ENCODE results near the gene CDH4.

Gene CDH4

DNA sequence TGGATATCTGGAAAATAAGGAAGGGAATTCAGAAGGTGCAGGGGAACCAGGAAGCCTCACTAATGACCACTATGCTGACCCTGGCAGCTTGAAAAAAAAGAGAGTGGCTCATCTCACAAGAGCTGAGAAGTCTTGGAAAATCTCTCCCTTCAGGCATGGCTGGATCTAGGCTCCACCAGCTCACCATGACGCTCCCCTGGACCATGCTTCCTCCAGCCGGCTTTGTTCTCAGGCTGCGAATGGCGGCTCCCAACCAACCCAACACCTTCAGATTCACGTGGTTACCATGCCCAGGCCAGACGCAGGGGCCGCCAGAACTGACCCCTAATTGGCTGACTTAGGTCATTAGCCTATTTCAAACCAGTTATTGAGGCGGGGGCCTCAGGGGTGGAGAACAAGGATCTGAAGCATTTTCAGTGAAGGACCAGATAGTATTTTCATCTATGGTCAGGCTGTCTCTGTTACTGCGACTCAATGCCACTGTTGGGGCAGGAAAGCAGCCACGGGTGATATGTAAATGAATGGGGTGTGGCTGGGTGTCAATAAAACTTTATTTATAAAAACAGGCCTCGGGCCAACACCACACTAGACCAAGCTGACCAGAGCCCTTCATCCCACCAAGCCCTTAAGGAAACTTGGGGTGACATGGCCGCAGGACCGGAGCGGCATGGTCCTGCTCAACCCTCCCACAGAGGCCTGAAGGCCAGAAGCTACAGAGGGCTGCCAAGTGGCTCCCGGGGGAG, 653.9 kb downstream of the CDH4 start:
- Histone ChIP-seq H3K18ac (ENCODE audit: low read length) (no peak overlapping the region), H2BK5ac (ENCODE audit: low read length) (no peak overlapping the region), H4K8ac (ENCODE audit: low read depth, low read length) (no peak overlapping the region), H2BK120ac (ENCODE audit: low read depth, low read length) (no peak overlapping the region), H3K4me1 (ENCODE audit: control insufficient read depth in 2 of 2, insufficient read depth in 1 of 2, low read depth in 1 of 2, low read length in 2 of 2) (peaks cover 0 to 15% of the 10 kb centered on the region in 2 donors), H3K36me3 (replicated peaks in 1 of 2; ENCODE audit: control insufficient read depth in 2 of 2, insufficient read depth in 2 of 2, low read length in 2 of 2) (peaks cover 4 to 5% of the 10 kb centered on the region in 2 donors), H3K4ac (ENCODE audit: low read length) (no peak overlapping the region), H3K23ac (ENCODE audit: low read depth, low read length, poor library complexity) (no peak overlapping the region), H3K9ac (ENCODE audit: low read depth, low read length, poor library complexity) (no peak overlapping the region), H2AFZ (ENCODE audit: low read length) (no peak overlapping the region), H3K79me1 (ENCODE audit: low read depth, low read length) (no peaks in the 10 kb centered on the region), H2BK15ac (ENCODE audit: low read length) (no peak overlapping the region), H3K4me3 (ENCODE audit: low read length in 2 of 2) (no peak overlapping the region), H3K27ac (replicated peaks; ENCODE audit: low read length) (no peak overlapping the region), H3K4me2 (ENCODE audit: insufficient read depth, low read length, poor library complexity, severe bottlenecking) (no peak overlapping the region), H3K14ac (ENCODE audit: low read length) (no peak overlapping the region), H2BK12ac (ENCODE audit: low read length) (no peak overlapping the region), H3K27me3 (ENCODE audit: control insufficient read depth in 3 of 3, insufficient read depth in 3 of 3, low read depth in 1 of 3, low read length in 3 of 3) (no peaks in the 10 kb centered on the region), H4K91ac (ENCODE audit: low read depth, low read length, poor library complexity) (no peak overlapping the region), H2AK5ac (ENCODE audit: low read depth, low read length) (no peak overlapping the region), H3K9me3 (replicated peaks in 1 of 2; ENCODE audit: control insufficient read depth in 2 of 2, insufficient read depth in 1 of 2, low read depth in 1 of 2, low read length in 2 of 2) (peaks cover 8% of the 10 kb centered on the region in 2 donors)
- no peak for DNase-seq (ENCODE audit: low spot score)
- no CpG with 5 or more reads among the region's 15 CpGs for WGBS, 2 donors (ENCODE audit: extremely low coverage in 2 of 2, insufficient read length in 2 of 2, insufficient replicate concordance in 1 of 2)

- peaks cover 4 to 5% of the 10 kb centered on the region in 2 donors for H3K36me3 ChIP-seq (replicated peaks in 1 of 2; ENCODE audit: control insufficient read depth in 2 of 2, insufficient read depth in 2 of 2, low read length in 2 of 2)
- no peak overlapping the region for H3K27ac ChIP-seq (replicated peaks; ENCODE audit: low read length)
- peaks cover 9% of the 10 kb centered on the region in 2 donors for H3K9me3 ChIP-seq (replicated peaks in 1 of 2; ENCODE audit: control insufficient read depth in 2 of 2, insufficient read depth in 1 of 2, low read depth in 1 of 2, low read length in 2 of 2)
- H3K4me2 ChIP-seq (ENCODE audit: insufficient read depth, low read length, poor library complexity, severe bottlenecking), result no peak overlapping the region
- peak overlapping the region; percentile 44 for H3K18ac ChIP-seq (ENCODE audit: low read length)
- H3K14ac ChIP-seq (ENCODE audit: low read length), result peak overlapping the region; percentile 17
- peak overlapping the region; percentile 38 for H3K9ac ChIP-seq (ENCODE audit: low read depth, low read length, poor library complexity)
- H2BK5ac ChIP-seq (ENCODE audit: low read length), result no peak overlapping the region
- H3K23ac ChIP-seq (ENCODE audit: low read depth, low read length, poor library complexity), result peak overlapping the region; percentile 67
- no peaks in the 10 kb centered on the region for H3K27me3 ChIP-seq (ENCODE audit: control insufficient read depth in 3 of 3, insufficient read depth in 3 of 3, low read depth in 1 of 3, low read length in 3 of 3)
- no peak overlapping the region for H4K91ac ChIP-seq (ENCODE audit: low read depth, low read length, poor library complexity)
- no peaks in the 10 kb centered on the region for H3K79me1 ChIP-seq (ENCODE audit: low read depth, low read length)
- no peak overlapping the region for H2AFZ ChIP-seq (ENCODE audit: low read length)
- peaks cover 0 to 11% of the 10 kb centered on the region in 2 donors for H3K4me1 ChIP-seq (ENCODE audit: control insufficient read depth in 2 of 2, insufficient read depth in 1 of 2, low read depth in 1 of 2, low read length in 2 of 2)
- H2BK120ac ChIP-seq (ENCODE audit: low read depth, low read length), result no peak overlapping the region
- no peak overlapping the region for H3K4ac ChIP-seq (ENCODE audit: low read length)
- H4K8ac ChIP-seq (ENCODE audit: low read depth, low read length), result no peak overlapping the region
- no CpG with 5 or more reads among the region's 24 CpGs for WGBS, 2 donors (ENCODE audit: extremely low coverage in 2 of 2, insufficient read length in 2 of 2, insufficient replicate concordance in 1 of 2)
- DNase-seq (ENCODE audit: low spot score), result no peak
- H2AK5ac ChIP-seq (ENCODE audit: low read depth, low read length), result peak overlapping the region; percentile 66
- H2BK15ac ChIP-seq (ENCODE audit: low read length), result peak overlapping the region; percentile 16
- peak overlapping the region; percentile 33 for H2BK12ac ChIP-seq (ENCODE audit: low read length)
- H3K4me3 ChIP-seq (ENCODE audit: low read length in 2 of 2), result peak overlapping the region in 1 of 2 donors; percentile 49
These were observed 655.2 kb downstream of the CDH4 start for GRCh38 chr20:61907081-61907891.

DNA sequence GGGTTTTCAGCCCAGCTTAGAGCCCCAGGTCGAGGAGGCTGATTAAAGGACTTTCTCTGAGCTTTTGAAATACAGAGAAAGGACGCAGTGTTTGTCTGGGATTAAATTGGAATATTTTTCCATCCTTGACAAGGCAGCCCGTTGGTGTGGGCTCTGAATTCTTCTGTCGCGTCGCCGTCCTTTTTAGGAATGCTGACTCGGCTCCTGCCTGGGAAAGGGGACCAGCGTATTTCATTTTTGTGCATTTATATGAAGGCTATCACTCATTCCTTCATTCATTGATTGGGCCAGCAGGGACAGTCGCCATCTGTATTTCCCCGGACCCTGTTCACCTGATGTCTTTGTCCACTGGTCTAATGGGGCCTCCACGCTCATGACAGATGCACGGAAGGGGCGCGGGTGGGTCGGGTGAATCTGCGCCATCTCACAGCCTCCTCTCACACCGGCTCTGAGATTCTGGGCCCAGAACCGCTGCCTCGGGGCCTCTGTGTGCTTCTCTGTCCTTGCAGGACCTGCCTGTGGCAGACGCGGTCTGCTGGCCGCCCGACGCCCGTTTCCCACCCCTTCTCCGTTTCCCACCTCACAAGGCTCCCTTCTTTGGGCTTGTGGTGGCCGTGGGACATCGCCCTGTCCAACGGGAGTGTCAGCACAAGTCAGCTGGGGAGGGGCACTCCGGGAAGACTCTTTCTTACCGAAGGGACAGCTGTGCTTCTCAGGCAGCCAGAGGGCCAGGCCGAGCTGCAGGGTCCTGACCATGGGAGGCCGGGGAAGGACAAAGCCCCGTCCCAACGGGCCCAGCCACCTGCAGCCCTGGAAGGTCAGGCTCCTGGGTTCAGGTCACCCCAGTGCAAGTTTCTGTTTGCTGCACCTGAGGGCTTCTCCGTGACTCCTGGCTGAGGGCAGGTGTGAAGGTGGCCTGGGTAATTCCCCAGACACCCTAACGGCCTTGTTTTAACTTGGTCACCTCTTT, 656.3 kb downstream of the CDH4 start:
- H3K4ac ChIP-seq (ENCODE audit: low read length), result no peak overlapping the region
- no peak overlapping the region for H4K8ac ChIP-seq (ENCODE audit: low read depth, low read length)
- peak overlapping the region; percentile 60 for H3K18ac ChIP-seq (ENCODE audit: low read length)
- peak overlapping the region; percentile 97 for H3K14ac ChIP-seq (ENCODE audit: low read length)
- no peak overlapping the region for H4K91ac ChIP-seq (ENCODE audit: low read depth, low read length, poor library complexity)
- peak overlapping the region; percentile 5 for H2BK15ac ChIP-seq (ENCODE audit: low read length)
- H3K79me1 ChIP-seq (ENCODE audit: low read depth, low read length), result no peaks in the 10 kb centered on the region
- no peaks in the 10 kb centered on the region for H3K27me3 ChIP-seq (ENCODE audit: control insufficient read depth in 3 of 3, insufficient read depth in 3 of 3, low read depth in 1 of 3, low read length in 3 of 3)
- H3K9ac ChIP-seq (ENCODE audit: low read depth, low read length, poor library complexity), result no peak overlapping the region
- no peak overlapping the region for H2AFZ ChIP-seq (ENCODE audit: low read length)
- DNase-seq (ENCODE audit: low spot score), result no peak
- peaks cover 0 to 11% of the 10 kb centered on the region in 2 donors for H3K4me1 ChIP-seq (ENCODE audit: control insufficient read depth in 2 of 2, insufficient read depth in 1 of 2, low read depth in 1 of 2, low read length in 2 of 2)
- H3K4me3 ChIP-seq (ENCODE audit: low read length in 2 of 2), result no peak overlapping the region
- peak overlapping the region; percentile 40 for H2AK5ac ChIP-seq (ENCODE audit: low read depth, low read length)
- no peak overlapping the region for H3K27ac ChIP-seq (replicated peaks; ENCODE audit: low read length)
- H2BK5ac ChIP-seq (ENCODE audit: low read length), result no peak overlapping the region
- peaks cover 9% of the 10 kb centered on the region in 2 donors for H3K9me3 ChIP-seq (replicated peaks in 1 of 2; ENCODE audit: control insufficient read depth in 2 of 2, insufficient read depth in 1 of 2, low read depth in 1 of 2, low read length in 2 of 2)
- H2BK120ac ChIP-seq (ENCODE audit: low read depth, low read length), result no peak overlapping the region
- H3K23ac ChIP-seq (ENCODE audit: low read depth, low read length, poor library complexity), result peak overlapping the region; percentile 33
- no CpG with 5 or more reads among the region's 38 CpGs for WGBS, 2 donors (ENCODE audit: extremely low coverage in 2 of 2, insufficient read length in 2 of 2, insufficient replicate concordance in 1 of 2)
- H3K4me2 ChIP-seq (ENCODE audit: insufficient read depth, low read length, poor library complexity, severe bottlenecking), result no peak overlapping the region
- H3K36me3 ChIP-seq (replicated peaks in 1 of 2; ENCODE audit: control insufficient read depth in 2 of 2, insufficient read depth in 2 of 2, low read length in 2 of 2), result peaks cover 4 to 5% of the 10 kb centered on the region in 2 donors
- no peak overlapping the region for H2BK12ac ChIP-seq (ENCODE audit: low read length)
